ENCODE data around the gene ZBTB7A. TPM values are rescaled to one million over a fixed set of nuclear protein-coding genes. Genes with fewer than 3 reads are reported as not detected.

The ZBTB7A gene
- total RNA-seq, 1 donor from 2014 or later, result 51.9 TPM

- Histone ChIP-seq H3K27me3 (ENCODE audit: low read depth) (no peaks in the 10 kb centered on the region), H3K27ac (no peak overlapping the region), H3K4me3 (no peak overlapping the region), H3K36me3 (peaks cover 21% of the 10 kb centered on the region), H3K4me1 (peaks cover 32% of the 10 kb centered on the region), H3K9me3 (no peaks in the 10 kb centered on the region)
- DNase-seq (no peak), ATAC-seq (no peak)
- no peak for TF ChIP-seq CTCF (IDR thresholded peaks at IDR 0.05)
- intact Hi-C loops (cut with DNase I), result no loop called here
These were observed 19.7 kb upstream of the ZBTB7A start for GRCh38 chr19:4086411-4086867.

DNA sequence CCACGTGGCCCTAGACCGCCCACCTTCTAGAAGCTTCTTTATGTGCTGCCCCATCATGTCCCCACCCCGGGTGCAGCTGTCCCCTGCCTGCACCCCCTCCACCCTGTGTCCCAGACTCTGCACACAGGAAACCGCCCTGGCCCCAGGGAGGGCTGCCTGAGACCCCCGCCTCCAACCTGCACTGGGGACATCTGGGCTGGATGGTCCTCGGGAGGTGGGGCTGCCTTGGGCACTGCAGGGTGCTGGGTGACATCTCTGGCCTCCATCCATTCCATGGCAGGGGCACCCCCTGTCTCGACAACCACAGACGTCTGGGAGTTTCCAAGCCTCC lies 17.8 kb upstream of the ZBTB7A start:
- no peak for TF ChIP-seq CTCF (IDR thresholded peaks at IDR 0.05)
- Histone ChIP-seq H3K36me3 (peaks cover 2% of the 10 kb centered on the region), H3K4me3 (no peak overlapping the region), H3K9me3 (no peaks in the 10 kb centered on the region), H3K4me1 (peaks cover 32% of the 10 kb centered on the region), H3K27ac (peak overlapping the region; percentile 72), H3K27me3 (ENCODE audit: low read depth) (no peaks in the 10 kb centered on the region)
- ATAC-seq (no peak), DNase-seq (no peak)
- intact Hi-C loops (cut with DNase I), result no loop called here

DNA sequence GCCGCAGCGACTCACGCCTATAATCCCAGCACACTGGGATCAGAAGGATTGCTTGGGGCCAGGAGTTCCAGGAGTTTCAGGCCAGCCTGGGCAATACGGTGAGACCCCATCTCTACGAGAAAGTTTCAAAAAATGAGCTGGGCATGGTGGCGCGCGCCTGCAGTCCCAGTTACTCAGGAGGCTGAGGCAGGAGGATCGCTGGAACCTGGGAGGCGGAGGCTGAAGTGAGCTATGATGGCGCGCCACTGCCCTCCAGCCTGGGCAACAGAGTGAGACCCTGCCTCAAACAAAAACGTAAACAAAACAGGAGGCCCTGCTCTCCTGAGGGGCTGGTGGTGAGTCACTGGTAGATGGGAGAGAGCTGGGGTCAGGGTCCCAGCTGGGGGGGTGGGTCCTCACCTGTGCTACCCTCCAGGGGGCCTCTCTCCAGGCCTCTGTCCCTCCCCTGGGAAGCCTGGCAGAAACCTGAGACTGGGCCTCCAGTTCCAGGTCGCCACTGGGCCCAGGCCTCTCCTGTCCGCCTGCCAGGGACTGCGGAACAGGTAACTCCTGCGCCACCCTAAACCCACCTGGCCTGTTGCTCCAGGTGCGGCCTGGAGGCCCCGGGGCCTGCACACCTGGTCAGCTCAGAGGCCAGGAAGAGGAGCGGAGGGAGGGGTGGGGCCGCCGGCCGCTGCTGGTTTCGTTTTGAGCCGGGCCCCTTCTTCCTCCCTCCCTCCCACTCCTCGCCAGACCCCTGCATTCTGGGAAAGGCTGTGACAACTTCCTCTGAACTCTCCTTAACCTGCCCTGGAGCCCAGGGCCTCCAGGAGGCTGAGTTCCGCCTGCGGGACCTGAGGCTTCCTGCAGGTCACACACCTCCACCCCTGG lies 17.2 kb upstream of the ZBTB7A start:
- no peak for TF ChIP-seq CTCF (IDR thresholded peaks at IDR 0.05)
- peak overlapping the region; percentile 40 for H3K4me3 ChIP-seq
- no peaks in the 10 kb centered on the region for H3K36me3 ChIP-seq
- ATAC-seq (peak; percentile 74 to 77), DNase-seq (peak; percentile 77)
- no peaks in the 10 kb centered on the region for H3K9me3 ChIP-seq
- H3K27ac ChIP-seq, result peak overlapping the region; percentile 72
- H3K27me3 ChIP-seq (ENCODE audit: low read depth), result no peaks in the 10 kb centered on the region
- intact Hi-C loops (cut with DNase I), result no loop called here
- peaks cover 33% of the 10 kb centered on the region for H3K4me1 ChIP-seq

GRCh38 chr19:4082172-4082571 lies 15.5 kb upstream of the ZBTB7A start:
- no peak overlapping the region for H3K4me3 ChIP-seq
- DNase-seq, result peak; percentile 50
- H3K27ac ChIP-seq, result no peak overlapping the region

GRCh38 chr19:4081441-4082129 lies 14.9 kb upstream of the ZBTB7A start:
- Histone ChIP-seq H3K27me3 (ENCODE audit: low read depth) (no peaks in the 10 kb centered on the region), H3K27ac (no peak overlapping the region), H3K4me3 (no peak overlapping the region), H3K4me1 (peaks cover 40% of the 10 kb centered on the region), H3K9me3 (no peaks in the 10 kb centered on the region), H3K36me3 (no peaks in the 10 kb centered on the region)
- intact Hi-C loops (cut with DNase I), result no loop called here
- DNase-seq (no peak), ATAC-seq (peak in 1 of 2 donors; percentile 2)
- TF ChIP-seq CTCF (IDR thresholded peaks at IDR 0.05), result no peak

More at GRCh38 chr19:4082172-4082571, 15.5 kb upstream of the ZBTB7A start:
- intact Hi-C loops (cut with DNase I), result no loop called here
- no peaks in the 10 kb centered on the region for H3K36me3 ChIP-seq
- no peak for ATAC-seq
- H3K9me3 ChIP-seq, result no peaks in the 10 kb centered on the region
- H3K4me1 ChIP-seq, result peaks cover 35% of the 10 kb centered on the region
- TF ChIP-seq CTCF (IDR thresholded peaks at IDR 0.05), result no peak
- no peaks in the 10 kb centered on the region for H3K27me3 ChIP-seq (ENCODE audit: low read depth)
